GM18870 (cell line): ENCODE measurements around the gene S100A7.

ENCODE experiments used
- ATAC-seq: cut with Tn5 transposase; IDR thresholded peaks from one replicate; pipeline ENCODE4 v1.9.1; 2021; ENCODE audit warnings: moderate library complexity; ENCODE audit not compliant: unreplicated experiment

Gene S100A7

DNA sequence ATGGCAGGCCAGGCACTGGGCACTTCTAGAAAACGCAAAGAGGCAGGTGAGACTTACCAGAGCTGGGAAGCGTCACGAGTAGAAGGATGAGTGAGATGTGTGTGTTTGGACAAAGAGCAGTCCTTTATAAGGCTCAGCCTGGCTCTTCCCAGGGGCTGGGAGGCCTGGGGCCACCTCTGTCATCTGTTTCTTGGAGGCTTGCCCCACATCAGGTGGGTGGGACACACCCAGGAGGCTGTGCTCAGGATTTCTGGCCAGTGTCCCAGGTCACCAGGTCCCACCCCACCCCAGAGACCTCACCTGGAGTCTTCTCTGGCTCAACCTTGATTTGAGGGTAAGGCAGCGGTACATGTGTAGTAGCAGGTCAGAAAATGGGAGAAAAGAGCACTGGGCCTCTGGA, at the start of gene S100A7:
Gene S100A7 (minus strand): TSS at position 101 of the 400 bp plus-strand sequence. CDS start 1,638 bp downstream, outside the sequence.
- no peak for ATAC-seq

GRCh38 chr1:153509729-153510354, 49.4 kb upstream of the S100A7 start:
- no peak for ATAC-seq

DNA sequence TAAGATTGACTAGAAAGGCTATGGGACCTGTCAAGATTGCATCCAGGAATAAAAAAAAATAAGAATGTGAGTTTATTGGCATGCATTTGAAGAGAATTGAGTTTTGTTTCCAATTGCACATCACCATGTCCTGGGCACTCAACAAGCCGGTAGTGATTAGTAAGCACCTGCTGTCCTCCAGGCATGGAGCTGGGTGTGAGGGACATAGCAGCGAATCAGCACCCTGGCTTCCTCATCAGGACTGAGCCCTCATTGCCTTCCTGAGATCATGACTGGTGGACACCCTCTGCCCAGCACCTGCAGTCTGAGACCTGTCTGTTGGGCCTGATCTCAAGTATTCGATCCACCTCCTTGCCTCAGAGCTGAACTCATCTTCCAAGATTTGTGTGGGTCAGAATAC, 48.6 kb upstream of the S100A7 start:
- no peak for ATAC-seq

DNA sequence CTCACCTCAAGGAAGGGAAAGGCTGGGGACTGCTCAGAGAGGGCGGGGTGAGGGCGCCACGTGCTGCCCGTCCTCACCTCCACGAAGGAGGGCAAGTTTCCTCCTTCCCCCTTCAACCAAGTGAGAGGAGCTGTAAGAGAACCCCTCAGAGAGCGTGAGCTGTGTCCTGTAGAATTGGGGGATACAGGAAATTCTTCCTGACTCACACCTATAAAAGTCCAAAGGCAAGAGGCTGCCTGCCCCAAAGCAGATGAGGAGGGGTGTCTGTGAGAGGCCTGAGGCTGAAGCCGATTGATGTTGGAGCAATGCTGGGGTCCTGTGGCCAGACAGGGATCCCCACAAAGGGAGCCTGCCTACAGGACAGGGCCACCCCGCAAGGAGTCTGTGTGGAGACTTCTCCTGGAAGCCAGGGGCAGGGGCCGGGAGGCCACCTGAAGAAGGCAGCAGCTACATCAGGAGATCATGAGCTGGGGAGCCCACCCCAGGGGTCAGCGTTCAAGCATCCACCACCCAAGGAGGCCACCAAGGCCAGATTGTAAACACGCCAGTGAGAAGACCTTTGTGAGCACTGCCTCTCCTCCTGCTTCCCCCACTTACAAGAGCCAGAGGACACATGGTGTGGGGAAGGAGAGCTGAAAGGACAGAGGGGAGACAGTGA, 47.6 kb upstream of the S100A7 start:
- ATAC-seq = no peak

DNA sequence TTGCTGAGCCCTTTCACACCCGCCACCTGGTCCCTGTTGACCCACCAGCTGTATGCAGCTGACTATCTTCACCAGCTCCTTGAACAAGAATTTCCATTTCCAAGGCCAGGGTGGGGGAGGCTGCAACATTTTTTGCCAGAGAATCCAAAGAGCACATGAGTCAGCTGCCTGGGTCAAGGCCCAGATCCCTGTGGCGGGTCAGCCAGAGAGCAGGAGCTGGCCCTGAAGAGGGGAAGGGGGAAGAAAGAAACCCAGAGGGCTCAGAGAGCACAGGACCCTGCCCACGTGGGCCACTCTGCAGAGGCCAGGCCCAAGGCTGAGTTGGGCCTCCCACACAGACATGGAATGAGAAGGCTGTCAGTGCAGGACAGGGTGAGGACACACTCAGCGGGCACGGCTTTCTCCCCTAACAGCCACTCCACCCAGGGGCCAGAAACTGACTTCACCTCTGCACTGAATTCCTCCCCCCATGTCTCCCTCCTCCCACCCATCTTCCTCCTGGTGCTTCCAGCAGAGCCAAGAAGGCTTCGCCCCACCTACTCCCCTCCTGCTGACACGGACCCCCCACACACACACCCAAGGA, 46.5 kb upstream of the S100A7 start:
- ATAC-seq = no peak

DNA sequence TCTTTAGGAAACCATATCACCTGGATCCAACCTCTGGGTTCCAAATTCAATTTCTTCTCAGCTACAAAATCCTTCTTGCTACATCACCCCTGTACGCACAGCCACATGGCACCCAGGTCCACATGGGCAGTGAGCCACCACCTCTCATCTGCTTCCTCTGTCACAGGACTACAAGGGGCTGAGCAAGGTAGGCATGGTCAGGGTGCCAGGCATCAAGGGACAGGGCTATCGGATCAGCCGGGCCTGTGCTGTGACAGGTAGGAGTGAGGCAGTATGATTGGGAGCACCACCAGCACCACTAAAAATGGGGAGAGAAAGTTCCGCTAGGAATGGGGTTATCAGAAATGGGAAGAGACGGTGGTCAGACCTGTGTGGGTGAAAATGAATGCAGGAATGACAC, 45.9 kb upstream of the S100A7 start:
- no peak for ATAC-seq

DNA sequence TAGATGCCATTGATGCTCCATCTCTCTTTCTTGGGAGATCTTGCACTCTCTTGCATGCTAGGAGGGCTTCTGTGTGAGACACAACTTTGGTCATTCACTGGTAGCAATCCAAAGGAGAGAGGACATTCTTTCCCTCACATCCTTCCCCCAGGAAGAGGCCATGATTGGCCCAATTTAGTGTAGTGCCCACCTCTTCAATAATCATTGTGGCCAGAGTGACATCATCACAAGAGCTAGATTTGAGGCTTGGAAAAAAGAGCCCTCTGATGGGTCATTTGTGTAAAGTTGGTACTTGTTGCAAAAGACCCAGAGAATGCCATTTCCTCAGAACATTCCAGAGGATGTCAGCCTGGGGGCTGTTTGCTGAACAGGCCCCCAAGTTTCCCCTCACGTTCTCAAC, 45.1 kb upstream of the S100A7 start:
- ATAC-seq = no peak

- ATAC-seq = no peak
Observed at GRCh38 chr1:153503766-153504165, 43.3 kb upstream of the S100A7 start.

DNA sequence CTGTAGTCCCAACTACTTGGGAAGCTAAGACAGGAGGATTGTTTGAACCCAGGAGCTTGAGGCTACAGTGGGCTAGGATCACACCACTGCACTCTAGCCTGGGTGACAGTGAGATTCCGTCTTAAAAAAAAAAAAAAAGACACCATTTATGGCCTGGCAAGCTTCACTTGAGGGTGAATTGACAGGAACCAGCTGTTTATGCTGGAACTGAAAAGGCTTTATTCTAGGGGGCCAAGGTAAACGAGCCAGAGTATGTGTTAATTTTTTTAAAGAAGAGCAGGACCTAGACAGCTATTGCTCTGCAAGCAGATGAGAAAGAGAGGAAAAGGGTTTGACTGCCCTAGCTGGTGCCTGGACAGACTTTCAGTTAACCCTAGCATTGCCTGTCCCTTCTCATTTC, 38.3 kb upstream of the S100A7 start:
- ATAC-seq = no peak

DNA sequence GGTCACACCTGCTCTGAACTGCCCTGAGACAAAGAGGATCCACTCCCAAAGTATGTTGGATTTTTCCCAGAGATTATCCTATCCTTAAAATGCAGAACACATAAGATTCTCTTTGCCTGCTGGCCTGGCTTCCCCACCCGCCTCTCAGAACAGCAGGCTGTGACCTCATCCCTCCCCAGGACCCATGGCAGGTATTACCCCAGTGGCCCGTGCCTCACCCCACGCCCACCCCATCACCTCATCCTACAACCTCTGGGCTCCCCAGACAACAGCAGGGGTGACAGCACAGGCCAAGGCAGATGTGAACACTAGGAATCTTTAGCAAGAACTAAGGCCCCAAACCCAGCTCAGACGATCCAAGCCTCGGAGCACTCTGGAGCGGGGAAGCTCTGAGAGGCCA, 35.1 kb upstream of the S100A7 start:
- no peak for ATAC-seq

DNA sequence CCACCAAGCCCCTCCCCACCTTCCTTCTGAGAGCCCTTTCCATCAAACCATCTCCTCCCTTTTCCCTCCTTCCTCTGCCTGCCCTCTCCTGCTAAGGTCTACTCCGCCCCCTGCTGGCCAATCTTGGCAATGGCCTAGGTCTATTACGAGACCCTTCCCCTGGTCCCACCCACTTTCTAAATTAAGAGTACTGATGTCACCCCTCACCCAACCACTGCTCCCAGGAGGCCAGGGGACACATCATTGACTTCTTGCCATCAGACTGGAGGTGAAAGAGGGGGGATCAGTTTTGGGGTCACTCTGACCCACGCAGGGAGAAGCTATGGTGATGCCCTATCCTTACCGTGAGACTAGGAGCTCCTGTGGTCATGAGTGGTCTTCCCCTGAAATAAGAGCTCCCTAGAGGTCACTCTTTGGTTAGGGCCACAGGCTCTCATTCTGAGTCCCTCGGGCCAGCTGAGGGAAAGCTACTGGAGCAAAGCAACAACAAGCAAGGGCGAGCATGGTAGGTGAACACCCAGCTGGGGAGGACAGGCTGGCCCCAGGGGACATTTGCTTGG, 34.6 kb upstream of the S100A7 start:
- no peak for ATAC-seq

- no peak for ATAC-seq
Observed at GRCh38 chr1:153493343-153493960, 33.0 kb upstream of the S100A7 start.

DNA sequence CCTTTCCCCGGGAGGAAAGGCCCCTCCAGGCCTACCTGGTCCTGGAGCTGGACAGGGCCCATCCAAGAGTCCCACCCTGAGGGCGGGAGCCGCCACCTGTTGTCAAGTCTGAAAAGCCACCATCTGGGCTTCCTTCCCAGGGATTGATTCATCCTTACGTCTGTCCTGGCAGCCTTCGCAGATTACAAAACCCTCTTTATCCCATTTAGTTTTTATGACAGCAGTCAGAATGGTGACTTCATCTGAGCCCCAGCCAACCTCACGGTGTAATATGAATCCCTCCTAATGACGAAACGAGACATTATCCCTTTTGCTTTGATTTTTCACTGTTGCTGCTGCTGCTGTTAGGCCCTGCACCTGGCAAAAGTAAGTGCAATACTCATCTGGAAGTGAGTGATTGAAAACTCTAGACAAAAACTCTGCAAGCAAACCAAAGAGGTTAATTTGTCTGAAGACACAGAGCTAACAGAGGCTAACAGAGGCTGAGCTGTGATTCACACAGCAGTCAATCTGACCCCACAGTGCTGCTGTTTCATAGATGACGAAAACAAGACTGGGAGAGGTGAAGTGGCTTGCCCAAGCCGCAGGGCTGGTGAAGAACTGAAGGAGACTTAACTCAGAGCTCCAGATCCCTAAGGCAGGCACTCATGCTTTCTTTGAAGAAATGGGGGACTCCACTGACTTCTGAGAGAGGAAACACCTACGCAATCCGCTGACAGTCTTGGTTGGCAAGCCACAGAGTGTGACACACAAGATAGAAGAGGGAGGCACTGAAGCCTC, 30.0 kb upstream of the S100A7 start:
- ATAC-seq = no peak

DNA sequence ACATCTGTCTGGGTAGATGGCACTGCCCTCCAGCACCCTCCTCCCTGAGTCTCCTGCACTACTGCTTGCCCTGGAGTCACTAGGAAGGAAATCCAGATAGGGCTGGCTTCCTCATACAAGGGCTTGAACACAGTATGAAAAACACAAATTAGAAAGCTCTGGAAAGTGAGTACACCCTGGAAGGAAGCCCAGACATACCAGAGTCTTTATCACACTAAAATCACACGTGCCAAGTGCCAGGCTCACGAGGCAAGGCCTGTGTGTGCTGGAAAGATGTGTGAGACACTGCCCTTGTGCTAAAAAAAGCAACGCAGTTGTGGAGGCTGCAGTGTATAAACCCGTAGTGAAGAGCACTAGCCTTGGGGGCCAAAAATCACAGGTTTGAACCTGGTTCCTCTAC, 28.3 kb upstream of the S100A7 start:
- ATAC-seq = no peak

- no peak for ATAC-seq
Observed at GRCh38 chr1:153487707-153488106, 27.3 kb upstream of the S100A7 start.

- ATAC-seq = no peak
Observed at GRCh38 chr1:153485863-153486262, 25.4 kb upstream of the S100A7 start.

GRCh38 chr1:153483776-153484175, 23.3 kb upstream of the S100A7 start:
- ATAC-seq = no peak

- ATAC-seq = no peak
Observed at GRCh38 chr1:153481124-153481523, 20.7 kb upstream of the S100A7 start.

DNA sequence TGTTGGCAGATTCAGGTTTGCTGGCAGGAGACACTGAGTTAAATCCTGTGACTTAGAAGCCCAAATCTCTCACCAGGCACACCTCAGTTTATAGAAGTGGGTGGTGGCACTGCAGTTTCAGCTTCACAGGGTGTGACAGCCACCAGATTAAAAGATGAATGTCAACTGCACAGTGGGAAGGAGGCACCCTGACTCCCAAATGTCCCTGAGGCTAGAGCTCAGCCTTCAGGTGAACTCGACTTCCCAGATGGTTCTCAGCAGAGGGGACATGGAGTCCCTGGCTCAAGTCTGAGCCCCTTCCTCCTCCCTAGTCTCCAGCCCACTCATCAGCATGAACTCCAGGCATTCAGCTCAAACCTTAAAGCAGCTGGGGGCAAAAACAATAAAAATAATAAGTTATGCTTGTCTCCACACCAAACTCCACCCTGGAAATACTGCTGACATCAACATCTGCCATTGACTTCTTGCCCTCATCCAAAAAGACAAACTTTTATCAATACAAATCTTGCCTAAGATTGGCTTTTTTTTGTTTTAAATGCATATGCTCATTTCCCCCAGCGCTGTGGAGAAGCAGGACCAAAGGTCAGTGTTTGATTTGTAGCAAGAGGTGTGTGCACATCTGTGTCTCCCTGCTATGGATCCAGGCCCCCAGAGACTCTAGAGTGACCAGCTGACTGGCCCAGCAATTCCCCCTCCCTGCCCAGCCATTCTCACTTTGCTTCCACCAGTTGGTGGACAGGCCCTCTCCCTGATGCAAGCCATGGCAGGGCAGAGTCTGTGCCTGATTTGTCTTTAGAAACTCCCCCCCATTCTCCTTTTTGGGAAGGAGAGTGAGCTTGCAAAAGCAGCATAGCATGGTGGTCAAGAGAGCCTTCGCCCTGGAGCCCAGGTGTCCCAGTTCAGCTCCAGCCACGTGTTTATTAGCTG, 18.5 kb upstream of the S100A7 start:
- no peak for ATAC-seq
